ENCODE results near the gene IMP3. TPM values are rescaled to one million over a fixed set of nuclear protein-coding genes. Genes with fewer than 3 reads are reported as not detected.
A peak's percentile ranks its signal among the peaks of the same experiment; 100 is the strongest.

IMP3 gene
- total and polyA plus RNA-seq, 2 donors (not counting 3 experiments of a cell fraction or from before 2014, with no cell fraction given): 41.3 to 64.0 TPM

GRCh38 chr15:75650908-75651809 lies 11.1 kb upstream of the IMP3 start:
- Histone ChIP-seq H3K4me3 (replicated peaks in 1 of 3; ENCODE audit: insufficient read depth in 1 of 3, low read depth in 1 of 3, low read length in 3 of 3) (no peak overlapping the region), H3K36me3 (ENCODE audit: control insufficient read depth in 2 of 2, extremely low read depth in 1 of 2, insufficient read depth in 2 of 2, low read length in 2 of 2) (peaks cover 0 to 2% of the 10 kb centered on the region in 2 experiments), H3K9me1 (replicated peaks; ENCODE audit: control insufficient read depth, extremely low read depth, insufficient read depth, low read length) (no peaks in the 10 kb centered on the region), H2AFZ (ENCODE audit: low read depth, low read length) (no peak overlapping the region), H3K4me2 (ENCODE audit: insufficient read depth, low read length) (no peak overlapping the region), H3K27ac (ENCODE audit: insufficient read depth, low read depth, low read length) (no peak overlapping the region), H3K9me3 (replicated peaks; ENCODE audit: control insufficient read depth, insufficient read depth, low read length) (no peaks in the 10 kb centered on the region), H3K4me1 (ENCODE audit: control insufficient read depth, extremely low read depth, insufficient read depth, low read length) (peaks cover 29% of the 10 kb centered on the region), H4K20me1 (replicated peaks; ENCODE audit: control insufficient read depth, extremely low read depth, insufficient read depth, low read length) (no peaks in the 10 kb centered on the region), H3K79me2 (ENCODE audit: control insufficient read depth, insufficient read depth, low read length) (peaks cover 3% of the 10 kb centered on the region), H3K9ac (replicated peaks; ENCODE audit: extremely low read depth, insufficient read depth, low read length) (no peak overlapping the region), H3K27me3 (ENCODE audit: control insufficient read depth in 2 of 2, insufficient read depth in 2 of 2, low read length in 2 of 2) (no peaks in the 10 kb centered on the region)
- CTCF ChIA-PET: interaction anchor here (0.7 to 1.5 kb wide), 8 partner anchors 10 to 87 kb away, joined by 3 to 6 read pairs (median 4); no protein-coding TSS in a partner anchor
- dilution Hi-C loops (cut with MboI; ENCODE audit: extremely low pct_ligation_motif_present, low sequenced_read_pairs) (no loop called here), intact Hi-C loops (cut with micrococcal nuclease) (no loop called here)
- TF ChIP-seq MYC (IDR thresholded peaks at IDR 0.05; ENCODE audit: low read depth, low read length) (no peak), JUN (IDR thresholded peaks at IDR 0.05; ENCODE audit: borderline replicate concordance, insufficient read depth, insufficient read length, low read depth) (peak; percentile 40), FOS (IDR thresholded peaks at IDR 0.05; ENCODE audit: borderline replicate concordance, insufficient read depth, low read length) (peak; percentile 71)
- DNase-seq (ENCODE audit: low read depth, low spot score) (peak; percentile 63), FAIRE-seq (peak; percentile 76)
- no TSS peak for BruUV-seq (replicated peaks)
- POLR2A ChIA-PET: no interaction called here

- H3K4me3 ChIP-seq (replicated peaks in 1 of 3; ENCODE audit: insufficient read depth in 1 of 3, low read depth in 1 of 3, low read length in 3 of 3): no peak overlapping the region
- no peaks in the 10 kb centered on the region for H3K9me3 ChIP-seq (replicated peaks; ENCODE audit: control insufficient read depth, insufficient read depth, low read length)
- H4K20me1 ChIP-seq (replicated peaks; ENCODE audit: control insufficient read depth, extremely low read depth, insufficient read depth, low read length): no peaks in the 10 kb centered on the region
- dilution Hi-C loops (cut with MboI; ENCODE audit: extremely low pct_ligation_motif_present, low sequenced_read_pairs): no loop called here
- ChIA-PET POLR2A (no interaction called here), CTCF (interaction anchor here (1.0 kb wide), 1 partner anchor 37 kb away, joined by 3 read pairs; no protein-coding TSS in a partner anchor)
- H3K36me3 ChIP-seq (ENCODE audit: control insufficient read depth in 2 of 2, extremely low read depth in 1 of 2, insufficient read depth in 2 of 2, low read length in 2 of 2): peaks cover 0 to 2% of the 10 kb centered on the region in 2 experiments
- peaks cover 29% of the 10 kb centered on the region for H3K4me1 ChIP-seq (ENCODE audit: control insufficient read depth, extremely low read depth, insufficient read depth, low read length)
- H3K9ac ChIP-seq (replicated peaks; ENCODE audit: extremely low read depth, insufficient read depth, low read length): no peak overlapping the region
- H3K27me3 ChIP-seq (ENCODE audit: control insufficient read depth in 2 of 2, insufficient read depth in 2 of 2, low read length in 2 of 2): no peaks in the 10 kb centered on the region
- no peak overlapping the region for H2AFZ ChIP-seq (ENCODE audit: low read depth, low read length)
- TF ChIP-seq CTCF (IDR thresholded peaks at IDR 0.05; ENCODE audit: extremely low read depth in 1 of 2, insufficient read depth in 1 of 2, low read depth in 1 of 2, low read length in 2 of 2) (no peak), MAX (IDR thresholded peaks at IDR 0.05; ENCODE audit: insufficient read depth, insufficient read length) (no peak), POLR2AphosphoS5 (IDR thresholded peaks at IDR 0.05; ENCODE audit: insufficient read depth, low read depth, low read length) (no peak), JUN (IDR thresholded peaks at IDR 0.05; ENCODE audit: borderline replicate concordance, insufficient read depth, insufficient read length, low read depth) (no peak), EZH2 (IDR thresholded peaks at IDR 0.05; ENCODE audit: borderline replicate concordance, low read depth, low read length, severe bottlenecking) (no peak), POLR2A (IDR thresholded peaks at IDR 0.05; ENCODE audit: low read depth, low read length) (no peak), MYC (IDR thresholded peaks at IDR 0.05; ENCODE audit: low read depth, low read length) (no peak), GATA2 (IDR thresholded peaks at IDR 0.05; ENCODE audit: insufficient read depth, insufficient read length, low read depth, low read length) (no peak), FOS (IDR thresholded peaks at IDR 0.05; ENCODE audit: borderline replicate concordance, insufficient read depth, low read length) (no peak)
- intact Hi-C loops (cut with micrococcal nuclease): no loop called here
- FAIRE-seq: no peak
- H3K79me2 ChIP-seq (ENCODE audit: control insufficient read depth, insufficient read depth, low read length): peaks cover 3% of the 10 kb centered on the region
- no peak for DNase-seq (ENCODE audit: low read depth, low spot score)
- H3K4me2 ChIP-seq (ENCODE audit: insufficient read depth, low read length): no peak overlapping the region
- H3K27ac ChIP-seq (ENCODE audit: insufficient read depth, low read depth, low read length): no peak overlapping the region
- H3K9me1 ChIP-seq (replicated peaks; ENCODE audit: control insufficient read depth, extremely low read depth, insufficient read depth, low read length): no peaks in the 10 kb centered on the region
- BruUV-seq (replicated peaks): no TSS peak
Observed at GRCh38 chr15:75649848-75650247, 9.8 kb upstream of the IMP3 start.

Data from endothelial cell of umbilical vein (primary cell).